ENCODE data around the gene EHMT1.

EHMT1 gene

DNA sequence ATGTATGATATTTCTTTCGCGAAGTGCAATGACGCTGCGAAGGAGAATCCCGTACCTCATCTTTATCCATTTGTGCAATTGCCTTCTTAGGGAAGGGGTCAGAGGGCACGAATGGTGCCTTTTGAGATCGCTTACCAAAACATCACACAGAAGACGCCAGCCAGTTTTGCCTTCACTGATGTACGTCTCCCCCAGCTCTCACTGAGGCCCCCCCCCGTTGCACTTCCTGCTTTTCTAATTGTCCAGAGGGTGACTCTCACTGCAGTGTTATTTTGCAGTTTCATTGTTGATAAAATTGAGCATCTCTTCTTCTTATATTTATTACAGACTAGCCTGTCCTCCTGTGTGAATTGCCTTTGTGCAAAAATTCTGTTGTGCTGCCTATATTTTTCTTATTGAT, 219.8 kb downstream of the EHMT1 start:
- Histone ChIP-seq H3K9me3 (ENCODE audit: control insufficient read depth, insufficient read depth, low read length) (no peaks in the 10 kb centered on the region), H3K27me3 (ENCODE audit: control insufficient read depth, insufficient read depth, low read length) (no peaks in the 10 kb centered on the region), H3K27ac (ENCODE audit: low read depth, low read length) (no peak overlapping the region), H3K4me1 (ENCODE audit: control insufficient read depth, insufficient read depth, low read length) (no peaks in the 10 kb centered on the region), H3K4me3 (ENCODE audit: low read depth, low read length) (no peak overlapping the region), H3K36me3 (ENCODE audit: control insufficient read depth, insufficient read depth, low read length) (peaks cover 29% of the 10 kb centered on the region), H3K9ac (ENCODE audit: low read depth, low read length) (no peak overlapping the region)

DNA sequence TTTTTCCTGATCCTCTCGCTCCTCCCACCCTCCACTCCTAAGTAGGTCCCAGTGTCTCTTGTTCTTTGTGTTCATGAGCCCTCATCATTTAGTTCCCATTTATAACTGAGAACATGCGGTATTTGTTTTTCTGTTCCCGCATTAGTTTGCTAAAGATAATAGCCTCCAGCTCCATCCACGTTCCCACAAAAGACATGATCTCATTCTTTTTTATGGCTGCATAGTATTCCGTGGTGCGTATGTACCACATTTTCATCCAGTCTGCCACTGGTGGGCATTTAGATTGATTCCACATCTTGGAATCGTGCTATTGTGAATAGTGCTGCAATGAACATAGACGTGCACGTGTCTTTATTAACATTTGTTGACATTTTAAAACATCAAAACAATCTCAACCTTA, 224.6 kb downstream of the EHMT1 start:
- H3K27ac ChIP-seq (ENCODE audit: low read depth, low read length), result no peak overlapping the region
- H3K4me3 ChIP-seq (ENCODE audit: low read depth, low read length), result no peak overlapping the region
- H3K9me3 ChIP-seq (ENCODE audit: control insufficient read depth, insufficient read depth, low read length), result no peaks in the 10 kb centered on the region
- no peak overlapping the region for H3K9ac ChIP-seq (ENCODE audit: low read depth, low read length)
- H3K36me3 ChIP-seq (ENCODE audit: control insufficient read depth, insufficient read depth, low read length), result no peaks in the 10 kb centered on the region
- no peaks in the 10 kb centered on the region for H3K4me1 ChIP-seq (ENCODE audit: control insufficient read depth, insufficient read depth, low read length)
- no peaks in the 10 kb centered on the region for H3K27me3 ChIP-seq (ENCODE audit: control insufficient read depth, insufficient read depth, low read length)

- no peaks in the 10 kb centered on the region for H3K36me3 ChIP-seq (ENCODE audit: control insufficient read depth, insufficient read depth, low read length)
- H3K9me3 ChIP-seq (ENCODE audit: control insufficient read depth, insufficient read depth, low read length), result no peaks in the 10 kb centered on the region; the same call in 1 of the 2 replicates
- no peaks in the 10 kb centered on the region for H3K27me3 ChIP-seq (ENCODE audit: control insufficient read depth, insufficient read depth, low read length)
- no peak overlapping the region for H3K9ac ChIP-seq (ENCODE audit: low read depth, low read length)
- H3K4me1 ChIP-seq (ENCODE audit: control insufficient read depth, insufficient read depth, low read length), result peaks cover 6% of the 10 kb centered on the region; the same call in 1 of the 2 replicates
- no peak overlapping the region for H3K4me3 ChIP-seq (ENCODE audit: low read depth, low read length)
- peak overlapping the region; percentile 6 for H3K27ac ChIP-seq (ENCODE audit: low read depth, low read length)
These were observed 232.9 kb downstream of the EHMT1 start for GRCh38 chr9:137851516-137852267.

- Histone ChIP-seq H3K27ac (ENCODE audit: low read depth, low read length) (no peak overlapping the region), H3K9ac (ENCODE audit: low read depth, low read length) (no peak overlapping the region), H3K36me3 (ENCODE audit: control insufficient read depth, insufficient read depth, low read length) (no peaks in the 10 kb centered on the region), H3K9me3 (ENCODE audit: control insufficient read depth, insufficient read depth, low read length) (no peaks in the 10 kb centered on the region; the same call in 1 of the 2 replicates), H3K4me3 (ENCODE audit: low read depth, low read length) (no peak overlapping the region), H3K27me3 (ENCODE audit: control insufficient read depth, insufficient read depth, low read length) (no peaks in the 10 kb centered on the region), H3K4me1 (ENCODE audit: control insufficient read depth, insufficient read depth, low read length) (peaks cover 6% of the 10 kb centered on the region; the same call in 1 of the 2 replicates)
These were observed 234.7 kb downstream of the EHMT1 start for GRCh38 chr9:137853392-137853995.

DNA sequence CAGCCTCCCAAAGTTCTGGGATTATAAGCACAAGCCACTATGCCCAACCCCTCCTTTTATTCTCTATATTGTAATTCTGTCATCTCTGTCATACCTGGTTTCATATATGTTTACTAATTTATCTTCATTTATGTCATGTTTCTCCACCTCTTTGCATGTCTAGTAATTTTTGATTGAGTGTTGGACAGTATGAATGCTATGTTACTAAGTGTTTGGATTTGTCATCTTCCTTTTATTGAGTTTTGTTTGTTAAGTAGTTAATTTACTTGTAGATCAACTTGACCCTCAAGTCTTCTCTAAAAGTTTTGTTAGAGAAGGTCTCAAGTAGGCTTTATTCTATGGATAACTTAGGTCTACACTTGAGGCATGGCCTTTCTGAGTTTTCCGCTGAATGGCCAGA, 241.6 kb downstream of the EHMT1 start:
- peaks cover 7% of the 10 kb centered on the region; the same call in 1 of the 2 replicates for H3K9me3 ChIP-seq (ENCODE audit: control insufficient read depth, insufficient read depth, low read length)
- H3K4me1 ChIP-seq (ENCODE audit: control insufficient read depth, insufficient read depth, low read length), result no peaks in the 10 kb centered on the region
- H3K27ac ChIP-seq (ENCODE audit: low read depth, low read length), result no peak overlapping the region
- H3K4me3 ChIP-seq (ENCODE audit: low read depth, low read length), result no peak overlapping the region
- H3K27me3 ChIP-seq (ENCODE audit: control insufficient read depth, insufficient read depth, low read length), result no peaks in the 10 kb centered on the region
- no peaks in the 10 kb centered on the region for H3K36me3 ChIP-seq (ENCODE audit: control insufficient read depth, insufficient read depth, low read length)
- no peak overlapping the region for H3K9ac ChIP-seq (ENCODE audit: low read depth, low read length)

- Histone ChIP-seq H3K4me3 (ENCODE audit: low read depth, low read length) (no peak overlapping the region), H3K36me3 (ENCODE audit: control insufficient read depth, insufficient read depth, low read length) (no peaks in the 10 kb centered on the region), H3K27ac (ENCODE audit: low read depth, low read length) (no peak overlapping the region), H3K9ac (ENCODE audit: low read depth, low read length) (no peak overlapping the region), H3K27me3 (ENCODE audit: control insufficient read depth, insufficient read depth, low read length) (no peaks in the 10 kb centered on the region), H3K4me1 (ENCODE audit: control insufficient read depth, insufficient read depth, low read length) (no peaks in the 10 kb centered on the region), H3K9me3 (ENCODE audit: control insufficient read depth, insufficient read depth, low read length) (peaks cover 2% of the 10 kb centered on the region; the same call in 1 of the 2 replicates)
These were observed 246.9 kb downstream of the EHMT1 start for GRCh38 chr9:137865581-137866145.

GRCh38 chr9:137866226-137867141, 247.7 kb downstream of the EHMT1 start:
- H3K27me3 ChIP-seq (ENCODE audit: control insufficient read depth, insufficient read depth, low read length), result no peaks in the 10 kb centered on the region

GRCh38 chr9:137870432-137870831, 251.6 kb downstream of the EHMT1 start:
- Histone ChIP-seq H3K36me3 (ENCODE audit: control insufficient read depth, insufficient read depth, low read length) (no peaks in the 10 kb centered on the region), H3K9ac (ENCODE audit: low read depth, low read length) (no peak overlapping the region), H3K27me3 (ENCODE audit: control insufficient read depth, insufficient read depth, low read length) (peaks cover 6% of the 10 kb centered on the region), H3K27ac (ENCODE audit: low read depth, low read length) (no peak overlapping the region), H3K4me1 (ENCODE audit: control insufficient read depth, insufficient read depth, low read length) (no peaks in the 10 kb centered on the region), H3K4me3 (ENCODE audit: low read depth, low read length) (no peak overlapping the region), H3K9me3 (ENCODE audit: control insufficient read depth, insufficient read depth, low read length) (no peaks in the 10 kb centered on the region)

More at GRCh38 chr9:137866226-137867141, 247.7 kb downstream of the EHMT1 start:
- Histone ChIP-seq H3K9me3 (ENCODE audit: control insufficient read depth, insufficient read depth, low read length) (no peaks in the 10 kb centered on the region), H3K9ac (ENCODE audit: low read depth, low read length) (no peak overlapping the region), H3K4me1 (ENCODE audit: control insufficient read depth, insufficient read depth, low read length) (no peaks in the 10 kb centered on the region), H3K4me3 (ENCODE audit: low read depth, low read length) (no peak overlapping the region), H3K36me3 (ENCODE audit: control insufficient read depth, insufficient read depth, low read length) (no peaks in the 10 kb centered on the region), H3K27ac (ENCODE audit: low read depth, low read length) (no peak overlapping the region)

- no peak overlapping the region for H3K27ac ChIP-seq (ENCODE audit: low read depth, low read length)
- H3K36me3 ChIP-seq (ENCODE audit: control insufficient read depth, insufficient read depth, low read length), result no peaks in the 10 kb centered on the region
- no peak overlapping the region for H3K4me3 ChIP-seq (ENCODE audit: low read depth, low read length)
- no peak overlapping the region for H3K9ac ChIP-seq (ENCODE audit: low read depth, low read length)
- H3K9me3 ChIP-seq (ENCODE audit: control insufficient read depth, insufficient read depth, low read length), result no peaks in the 10 kb centered on the region
- no peaks in the 10 kb centered on the region for H3K4me1 ChIP-seq (ENCODE audit: control insufficient read depth, insufficient read depth, low read length)
- H3K27me3 ChIP-seq (ENCODE audit: control insufficient read depth, insufficient read depth, low read length), result peaks cover 23% of the 10 kb centered on the region
These were observed 253.5 kb downstream of the EHMT1 start for GRCh38 chr9:137872296-137872695.

- H3K4me1 ChIP-seq (ENCODE audit: control insufficient read depth, insufficient read depth, low read length), result no peaks in the 10 kb centered on the region
- no peaks in the 10 kb centered on the region for H3K9me3 ChIP-seq (ENCODE audit: control insufficient read depth, insufficient read depth, low read length)
- no peaks in the 10 kb centered on the region for H3K36me3 ChIP-seq (ENCODE audit: control insufficient read depth, insufficient read depth, low read length)
- no peak overlapping the region for H3K9ac ChIP-seq (ENCODE audit: low read depth, low read length)
- no peak overlapping the region for H3K4me3 ChIP-seq (ENCODE audit: low read depth, low read length)
- no peak overlapping the region for H3K27ac ChIP-seq (ENCODE audit: low read depth, low read length)
- peaks cover 23% of the 10 kb centered on the region for H3K27me3 ChIP-seq (ENCODE audit: control insufficient read depth, insufficient read depth, low read length)
These were observed 254.6 kb downstream of the EHMT1 start for GRCh38 chr9:137873408-137873807.

Data from HUES48 (cell line).